Measurements from ENCODE around the gene ARHGEF16.

GRCh38 chr1:3452866-3453175 is 1.6 kb upstream of the ARHGEF16 start:
- TF ChIP-seq TAF1 (IDR thresholded peaks at IDR 0.05; ENCODE audit: borderline replicate concordance, low read depth, low read length) (no peak), CTCF (IDR thresholded peaks at IDR 0.05) (no peak), EP300 (IDR thresholded peaks at IDR 0.05; ENCODE audit: borderline replicate concordance in 1 of 2, low read depth in 1 of 2, low read length in 1 of 2) (no peak), FOXM1 (IDR thresholded peaks at IDR 0.05; ENCODE audit: low read depth) (no peak), MAX (IDR thresholded peaks at IDR 0.05; ENCODE audit: low read depth) (no peak)

Data from SK-N-SH (cell line).